HG03064 (cell line): ENCODE data around the gene KRT23.

Experiments used
- ATAC-seq: cut with Tn5 transposase; IDR thresholded peaks from one replicate; pipeline ENCODE4 v1.9.1; 2021; ENCODE audit warnings: low read depth; ENCODE audit not compliant: unreplicated experiment

KRT23 gene, protein sequence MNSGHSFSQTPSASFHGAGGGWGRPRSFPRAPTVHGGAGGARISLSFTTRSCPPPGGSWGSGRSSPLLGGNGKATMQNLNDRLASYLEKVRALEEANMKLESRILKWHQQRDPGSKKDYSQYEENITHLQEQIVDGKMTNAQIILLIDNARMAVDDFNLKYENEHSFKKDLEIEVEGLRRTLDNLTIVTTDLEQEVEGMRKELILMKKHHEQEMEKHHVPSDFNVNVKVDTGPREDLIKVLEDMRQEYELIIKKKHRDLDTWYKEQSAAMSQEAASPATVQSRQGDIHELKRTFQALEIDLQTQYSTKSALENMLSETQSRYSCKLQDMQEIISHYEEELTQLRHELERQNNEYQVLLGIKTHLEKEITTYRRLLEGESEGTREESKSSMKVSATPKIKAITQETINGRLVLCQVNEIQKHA

DNA sequence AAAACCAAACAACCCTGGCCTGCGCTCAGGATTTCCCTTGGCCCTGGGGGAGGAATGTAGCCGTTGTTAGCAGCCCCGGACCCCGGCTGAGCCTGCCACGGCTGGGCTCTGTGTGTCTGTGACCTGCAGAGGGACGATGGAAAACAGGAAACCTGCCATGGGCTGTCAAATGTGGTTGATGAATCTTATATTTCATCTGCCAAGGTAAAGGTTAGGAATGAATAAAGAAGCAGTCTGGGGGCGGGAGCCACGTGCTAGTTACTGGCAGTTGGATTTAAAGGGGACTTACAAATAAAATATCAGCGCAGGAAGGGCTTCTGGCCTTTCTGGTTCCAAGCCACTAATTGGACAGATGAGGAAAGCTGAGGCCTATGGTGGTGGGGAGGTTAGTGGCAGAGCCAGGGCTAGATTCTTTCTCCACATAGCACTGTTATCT is at the start of gene KRT23:
Gene KRT23, minus strand, starts transcription at position 263 of the 436 bp plus-strand sequence. CDS start 1,043 bp downstream, outside the sequence.
- ATAC-seq, result no peak

DNA sequence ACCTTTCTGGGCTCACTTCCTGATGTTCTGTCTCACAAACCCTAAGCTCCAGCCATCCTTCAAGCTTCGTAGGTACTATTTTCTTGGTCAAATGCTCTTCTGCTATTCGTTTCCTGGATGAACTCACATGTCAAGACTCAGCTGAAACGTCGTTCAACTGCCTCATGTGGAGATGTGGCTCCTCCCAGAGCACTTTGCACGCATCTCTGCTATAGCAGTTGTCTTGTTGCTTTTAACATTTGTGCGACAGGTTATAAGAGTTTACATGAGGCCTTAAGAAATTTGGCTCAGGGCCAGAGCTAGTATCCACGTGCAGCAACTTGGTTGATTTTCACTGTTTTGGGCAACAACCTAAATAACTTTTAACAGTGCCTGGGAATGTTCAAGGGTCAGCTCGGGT is 49.5 kb upstream of the KRT23 start:
- ATAC-seq, result no peak

DNA sequence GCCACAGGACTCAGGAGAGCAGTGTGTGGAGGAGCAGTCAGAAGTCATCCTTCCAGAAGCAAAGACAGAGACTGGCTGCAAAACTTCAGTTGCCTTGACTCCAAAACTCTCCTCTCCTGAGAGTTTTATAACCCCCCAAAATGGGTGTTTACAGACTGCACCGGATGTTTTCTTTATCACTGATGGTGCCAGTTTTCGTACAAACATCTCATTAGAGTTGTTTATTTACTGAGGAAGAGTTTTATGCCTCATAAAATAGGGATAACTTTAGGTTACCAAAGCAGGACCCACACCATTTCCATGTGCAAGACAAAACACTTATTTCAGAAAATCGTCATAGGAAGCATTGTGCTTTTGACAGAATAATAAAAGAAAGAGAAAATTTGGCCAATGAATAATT is 46.8 kb upstream of the KRT23 start, which contains the start of gene KRT40:
Gene KRT40, minus strand, starts transcription at position 101 of the 400 bp plus-strand sequence. Its CDS starts 53 bp downstream, at position 48.
- ATAC-seq, result no peak

DNA sequence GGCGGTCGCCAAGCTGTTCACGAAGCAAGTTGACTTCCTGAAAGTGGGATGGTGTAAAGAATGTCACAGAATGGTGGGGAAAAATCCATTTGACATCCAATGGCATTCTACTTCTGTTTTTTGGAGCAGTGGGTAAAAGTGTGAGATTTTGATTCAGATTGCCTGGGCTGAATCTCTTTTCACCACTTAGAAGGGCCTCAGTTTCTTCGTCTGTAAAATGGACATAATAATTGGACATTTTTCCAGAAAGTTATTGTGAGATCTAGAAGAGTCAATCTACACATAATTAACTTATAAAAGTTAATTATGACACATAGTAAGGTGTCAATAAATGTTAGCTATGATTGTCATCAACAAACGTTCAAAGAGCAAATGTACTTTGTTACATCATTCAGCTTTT is 43.7 kb upstream of the KRT23 start:
- ATAC-seq, result no peak

DNA sequence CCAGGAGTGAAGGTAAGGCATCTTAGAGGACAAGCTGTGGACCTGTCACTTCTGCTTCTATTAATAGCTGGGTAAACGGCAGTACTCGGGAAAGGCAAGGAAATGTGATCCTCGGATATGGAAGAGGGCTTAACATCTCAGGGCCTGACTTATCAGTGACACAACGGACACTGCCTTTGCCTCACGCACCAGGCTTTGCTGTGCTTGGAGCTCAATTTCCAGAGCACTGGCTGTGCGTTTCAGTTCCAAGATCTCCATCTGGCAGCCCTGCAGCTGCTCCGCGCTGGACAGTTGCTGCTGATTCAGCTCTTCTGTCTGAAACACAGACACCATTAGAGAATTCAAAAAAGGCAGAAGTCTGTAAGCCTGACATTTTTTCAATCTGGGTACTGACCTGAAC is 43.1 kb upstream of the KRT23 start:
- no peak for ATAC-seq

DNA sequence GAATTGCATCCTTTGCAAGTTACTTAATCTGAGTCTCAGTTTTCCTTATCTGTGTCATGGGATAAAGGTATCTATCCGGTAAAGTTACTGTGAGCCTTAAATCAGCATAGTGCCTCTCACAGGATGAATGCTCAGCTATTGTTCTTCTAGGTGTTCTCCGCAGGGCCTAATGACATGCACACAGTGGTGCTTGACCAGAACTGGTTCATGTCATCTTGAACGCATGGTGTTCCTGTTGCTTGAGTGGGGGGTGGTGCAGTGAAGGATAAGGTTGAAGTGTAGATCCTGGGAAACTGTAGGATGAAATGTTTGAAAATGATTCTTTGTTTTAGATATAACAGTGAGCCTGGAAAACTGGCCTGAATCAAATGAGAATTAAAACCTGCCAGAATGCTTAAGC is 42.7 kb upstream of the KRT23 start:
- no peak for ATAC-seq

DNA sequence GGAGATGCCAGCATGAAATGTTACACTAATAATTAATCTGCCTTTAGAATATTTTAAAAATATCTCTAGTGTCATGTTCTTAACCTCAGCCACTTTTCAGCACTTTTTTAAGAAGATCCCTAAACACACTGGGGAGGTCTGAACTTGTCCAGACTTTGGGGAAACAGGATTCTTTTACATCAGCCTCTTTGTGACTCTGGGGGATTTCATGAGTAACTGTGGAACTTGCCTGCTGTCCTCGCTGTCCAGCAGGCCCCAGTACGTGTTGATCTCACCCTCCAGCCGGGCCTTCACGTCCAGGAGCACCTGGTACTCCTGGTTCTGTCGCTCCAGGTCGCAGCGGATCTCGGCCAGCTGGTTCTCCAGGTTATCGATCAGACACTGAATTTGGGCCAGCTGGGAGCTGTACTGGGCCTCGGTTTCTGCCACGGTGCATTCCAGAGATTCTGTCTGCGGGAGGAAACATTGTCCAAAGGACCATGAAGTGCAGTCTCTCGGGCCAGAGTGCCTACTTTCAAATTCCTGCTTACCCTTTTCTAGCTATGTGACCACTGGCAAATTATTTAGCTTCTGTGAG is 41.2 kb upstream of the KRT23 start:
- no peak for ATAC-seq

DNA sequence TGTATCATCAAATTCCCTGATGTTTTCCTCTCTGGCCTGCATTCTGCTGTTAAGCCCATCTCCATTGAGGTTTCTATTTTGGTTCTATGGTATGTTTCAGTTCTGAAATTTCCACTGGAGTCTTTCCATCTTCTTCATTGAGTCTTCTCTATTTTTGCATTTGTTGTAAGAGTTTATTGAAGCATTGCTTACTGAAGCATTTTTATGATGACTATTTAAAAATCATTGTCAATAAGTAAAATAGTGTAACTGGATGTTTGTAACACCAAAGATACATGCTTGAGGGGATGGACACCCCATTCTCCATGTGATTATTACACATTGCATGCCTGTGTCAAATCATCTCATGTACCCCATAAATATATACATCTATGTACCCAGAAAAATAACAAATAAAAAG is 38.1 kb upstream of the KRT23 start:
- no peak for ATAC-seq

DNA sequence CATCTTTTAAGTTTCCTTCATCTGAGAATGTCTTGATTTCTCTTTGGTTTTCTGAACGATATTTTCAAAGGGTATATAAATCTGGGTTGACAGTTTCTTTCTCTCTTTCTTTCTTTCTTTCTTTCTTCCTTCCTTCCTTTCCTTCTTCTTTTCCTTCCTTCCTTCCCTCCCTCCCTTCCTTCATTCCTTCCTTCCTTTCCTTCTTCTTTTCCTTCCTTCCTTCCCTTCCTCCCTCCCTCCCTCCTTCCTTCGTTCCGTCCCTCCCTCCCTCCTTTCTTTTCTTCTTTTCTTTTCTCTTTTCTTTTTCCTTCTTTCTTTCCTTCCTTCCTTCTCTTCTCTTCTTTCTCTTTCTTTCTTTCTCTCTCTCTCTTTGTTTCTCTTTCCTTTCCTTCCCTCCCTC is 36.9 kb upstream of the KRT23 start:
- no peak for ATAC-seq

DNA sequence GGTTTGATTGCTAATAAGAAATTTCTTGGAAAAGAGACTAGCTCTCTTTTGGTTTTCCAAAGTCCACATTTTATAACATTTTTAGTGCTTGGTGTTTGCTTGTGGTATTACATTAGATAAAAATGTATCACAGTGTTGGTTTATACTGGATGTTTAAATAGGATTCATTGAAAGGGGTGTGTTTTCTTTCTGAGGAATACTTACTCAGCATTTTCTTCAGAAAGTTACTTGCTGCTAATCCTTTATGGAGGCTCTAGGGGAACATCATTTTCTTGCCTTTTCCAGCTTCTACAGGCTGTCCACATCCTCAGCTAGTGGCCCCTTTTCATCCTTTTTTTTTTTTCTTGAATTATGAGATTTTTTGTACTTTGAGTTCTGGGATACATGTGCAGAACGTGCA is 30.1 kb upstream of the KRT23 start:
- ATAC-seq, result no peak

DNA sequence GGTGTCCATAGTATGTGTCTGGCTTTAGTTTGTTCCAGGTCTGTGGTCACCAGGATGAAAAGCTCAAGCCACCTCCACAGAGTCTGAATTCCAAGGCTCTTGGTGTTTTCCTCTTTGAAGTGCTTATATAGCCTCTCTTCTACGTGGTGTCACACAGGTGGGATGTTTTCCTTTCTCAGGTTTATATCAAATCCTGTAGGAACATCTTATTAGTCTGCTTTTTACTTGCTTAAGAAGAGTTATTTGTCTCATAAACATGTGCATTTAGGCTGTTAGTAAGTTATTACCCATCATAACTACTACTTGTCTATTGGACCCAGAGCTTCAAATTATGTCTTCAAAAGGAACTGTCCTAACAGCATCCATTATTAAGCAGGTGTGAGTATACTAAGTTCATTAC is 29.4 kb upstream of the KRT23 start, which contains the start of gene KRT39:
Gene KRT39, minus strand, starts transcription at position 101 of the 400 bp plus-strand sequence. Its CDS starts 92 bp downstream, at position 9.
- ATAC-seq, result no peak

DNA sequence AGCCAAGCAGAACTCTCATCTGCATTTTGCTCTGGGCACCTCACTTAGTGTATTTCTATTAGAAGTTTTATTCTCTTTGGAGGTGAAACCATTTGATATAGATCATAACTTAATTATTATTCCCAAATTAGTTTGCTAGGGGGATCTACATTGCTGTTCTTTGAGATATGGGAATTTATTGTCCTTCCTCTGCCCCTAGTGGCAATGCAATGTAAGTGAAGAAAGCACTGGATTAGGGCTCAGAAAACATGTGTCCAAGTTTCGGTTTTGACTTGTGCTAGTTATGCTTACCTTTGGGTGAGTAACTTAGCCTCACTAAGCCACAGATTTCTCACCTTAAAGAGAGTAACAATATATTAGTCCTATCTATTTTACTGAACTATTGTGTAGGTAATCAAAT is 26.4 kb upstream of the KRT23 start:
- no peak for ATAC-seq

DNA sequence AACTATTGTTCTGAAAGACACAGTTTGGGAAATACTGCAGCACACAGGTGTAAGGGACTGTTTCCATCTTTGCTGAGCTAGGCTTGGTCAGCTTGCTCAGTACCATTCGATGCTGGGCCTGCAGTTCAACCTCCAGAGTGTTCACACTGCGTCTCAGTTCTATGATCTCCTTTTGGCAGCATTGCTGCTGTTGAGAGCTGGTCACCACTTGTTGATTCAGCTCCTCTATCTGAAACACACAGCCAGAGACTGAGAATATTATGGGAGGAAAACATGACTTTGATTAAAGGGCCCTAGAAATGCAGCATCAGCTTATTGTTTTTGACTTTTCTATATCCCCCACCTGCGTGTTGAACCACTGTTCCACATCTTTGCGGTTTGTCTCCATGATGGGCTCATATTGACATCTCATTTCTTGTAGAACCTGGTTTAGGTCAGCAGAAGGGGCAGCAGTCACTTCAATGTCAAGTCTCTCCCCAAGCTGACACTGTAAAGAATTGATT is 24.7 kb upstream of the KRT23 start:
- ATAC-seq, result no peak

DNA sequence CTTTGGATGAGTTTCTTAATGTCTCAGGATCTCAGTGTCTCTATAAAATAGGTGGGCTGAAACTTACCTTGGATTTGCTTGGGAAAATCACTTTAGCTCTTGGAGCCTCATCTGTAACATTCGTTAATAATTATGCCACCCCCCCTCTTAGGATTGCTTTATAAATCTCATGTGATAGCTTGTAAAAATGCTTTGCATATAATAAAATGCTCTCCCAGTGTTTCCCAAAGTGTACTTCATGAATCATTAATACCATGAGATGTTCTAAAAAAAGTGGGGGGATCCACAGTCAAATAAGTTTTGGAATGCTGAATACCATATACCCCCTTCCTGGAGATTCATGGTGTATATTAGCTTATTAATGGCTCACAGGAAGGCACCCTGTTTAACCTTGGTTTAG is 24.1 kb upstream of the KRT23 start:
- no peak for ATAC-seq

DNA sequence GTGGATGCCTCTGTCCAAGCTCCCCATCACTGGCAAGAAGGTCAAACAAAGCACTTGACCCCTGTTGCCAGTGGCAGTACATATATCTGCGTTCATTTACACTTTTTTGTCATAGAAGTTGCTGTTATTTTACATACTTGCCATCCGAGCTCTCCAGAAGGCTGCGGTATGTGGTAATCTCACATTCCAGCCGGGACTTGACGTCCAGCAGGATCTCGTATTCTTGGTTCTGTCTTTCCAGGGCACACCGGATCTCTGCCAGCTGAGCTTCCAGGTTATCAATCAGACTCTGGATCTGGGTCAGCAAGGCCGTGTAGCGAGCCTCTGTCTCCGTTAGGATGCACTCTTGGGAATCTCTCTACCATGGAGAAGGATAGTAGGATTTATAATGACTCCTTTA is 22.7 kb upstream of the KRT23 start:
- ATAC-seq, result no peak

DNA sequence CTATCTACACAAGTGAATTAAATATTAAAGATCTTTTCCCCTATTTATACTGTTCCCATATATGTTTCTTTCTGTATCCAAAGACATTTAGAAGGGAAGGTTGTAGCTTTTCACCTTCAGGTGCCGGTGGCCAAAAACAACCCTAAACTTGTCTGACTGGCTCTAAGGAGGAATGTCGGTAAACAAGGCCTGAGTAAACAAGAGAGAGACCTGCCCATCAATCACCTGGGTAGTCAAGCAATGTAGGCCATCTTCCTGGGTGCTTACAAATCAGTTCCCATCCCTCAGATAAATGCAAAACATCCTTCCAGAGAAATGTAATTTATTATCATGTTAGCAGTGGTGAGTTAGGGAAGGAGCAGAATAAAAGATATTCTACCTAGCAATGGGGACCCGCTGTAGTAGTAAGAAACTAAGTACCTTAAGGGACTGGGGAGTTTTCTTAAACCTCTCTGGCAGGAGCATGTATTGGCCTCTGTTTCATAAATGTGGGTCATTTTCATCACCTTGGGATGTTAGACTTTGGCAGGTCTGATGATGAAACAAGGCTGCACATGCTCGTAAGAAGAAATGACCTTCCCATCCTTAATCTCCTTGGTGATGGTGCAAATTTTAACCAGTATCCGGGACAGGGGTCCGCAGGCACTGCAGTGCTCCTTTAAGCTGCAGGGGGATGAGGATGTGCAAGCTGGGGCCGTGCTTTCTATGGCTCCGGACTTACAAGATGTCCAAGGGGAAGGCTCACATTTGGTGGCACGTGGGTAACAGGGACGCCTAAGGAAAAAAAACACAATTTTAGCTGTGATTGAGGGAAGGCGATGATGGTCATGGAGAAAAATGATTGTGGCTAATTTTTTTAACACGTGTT is 20.9 kb upstream of the KRT23 start:
- no peak for ATAC-seq

DNA sequence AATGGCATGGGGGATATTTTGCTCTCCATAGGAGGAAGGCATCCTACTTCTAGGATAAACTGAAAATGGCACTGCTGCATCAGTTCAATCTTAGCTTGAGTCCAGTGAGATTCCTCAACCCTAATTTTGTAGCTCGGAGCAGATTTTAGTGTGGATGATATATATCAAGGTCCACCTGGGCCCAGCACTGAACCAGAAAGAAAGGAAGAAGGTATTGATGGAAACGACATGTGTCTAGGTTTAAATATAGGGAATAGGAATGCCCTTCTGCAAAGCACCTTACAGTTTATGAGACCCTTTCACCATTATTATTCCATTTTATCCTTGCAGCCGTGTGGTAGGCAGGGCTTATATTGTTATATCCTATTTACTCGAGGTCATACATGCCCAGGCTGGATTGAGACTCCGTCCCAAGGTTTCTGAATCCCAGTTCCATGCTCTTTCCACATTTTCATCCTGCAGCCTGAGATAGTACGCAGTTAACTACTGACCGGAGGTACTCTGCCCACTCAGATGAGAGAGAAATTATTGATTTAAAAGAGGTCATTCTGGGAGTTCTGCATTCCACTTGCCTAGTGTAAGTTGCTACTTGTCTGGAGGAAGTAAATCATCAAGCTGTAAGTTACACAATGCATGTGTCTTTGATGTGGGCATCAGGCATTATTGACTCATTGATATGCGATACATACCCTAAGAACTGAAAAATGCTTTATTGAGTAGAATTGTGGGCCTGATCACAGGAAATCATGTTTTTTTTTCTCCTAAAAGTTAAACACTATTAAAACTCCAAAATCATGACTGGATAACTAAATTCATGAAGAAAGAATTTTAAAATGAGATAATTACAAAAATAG is 19.2 kb upstream of the KRT23 start:
- ATAC-seq, result no peak

DNA sequence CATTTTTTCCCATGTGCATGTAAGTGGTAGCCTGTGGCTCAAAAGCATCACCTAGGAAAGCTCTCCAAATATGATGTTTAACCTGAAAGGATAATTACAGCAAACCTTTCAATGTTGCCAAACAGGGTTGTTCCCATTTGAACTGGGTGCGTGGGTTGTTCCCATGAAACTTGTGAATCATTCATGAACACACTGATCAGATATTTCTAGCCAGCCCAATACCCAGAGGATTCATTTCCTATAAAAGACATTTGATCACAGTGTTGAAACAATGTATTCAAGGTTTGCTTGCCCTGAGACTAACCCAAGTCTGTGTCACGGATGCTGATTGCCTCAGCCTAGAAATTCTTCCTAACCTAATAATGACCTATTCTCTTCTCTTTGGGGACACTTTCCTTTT is 16.4 kb upstream of the KRT23 start:
- ATAC-seq, result no peak

DNA sequence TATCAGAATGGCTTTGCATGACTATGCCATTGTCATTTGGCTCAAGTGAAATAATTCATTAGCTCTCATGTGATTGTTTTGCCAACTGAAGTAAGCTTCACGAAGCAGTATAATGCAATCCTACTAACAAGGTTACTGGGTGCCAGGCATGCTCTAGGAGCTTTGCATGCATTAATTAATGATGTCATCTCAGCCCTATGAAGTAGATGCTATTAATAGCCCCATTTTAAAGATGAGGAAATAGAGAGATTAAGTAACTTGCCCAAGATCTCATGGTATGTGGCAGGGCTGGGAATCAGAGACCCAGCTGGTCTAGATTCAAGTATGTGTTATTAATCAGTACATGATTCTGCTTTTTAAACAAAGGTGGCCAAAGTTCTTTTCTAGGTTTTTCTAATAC is 15.2 kb upstream of the KRT23 start:
- ATAC-seq, result no peak

DNA sequence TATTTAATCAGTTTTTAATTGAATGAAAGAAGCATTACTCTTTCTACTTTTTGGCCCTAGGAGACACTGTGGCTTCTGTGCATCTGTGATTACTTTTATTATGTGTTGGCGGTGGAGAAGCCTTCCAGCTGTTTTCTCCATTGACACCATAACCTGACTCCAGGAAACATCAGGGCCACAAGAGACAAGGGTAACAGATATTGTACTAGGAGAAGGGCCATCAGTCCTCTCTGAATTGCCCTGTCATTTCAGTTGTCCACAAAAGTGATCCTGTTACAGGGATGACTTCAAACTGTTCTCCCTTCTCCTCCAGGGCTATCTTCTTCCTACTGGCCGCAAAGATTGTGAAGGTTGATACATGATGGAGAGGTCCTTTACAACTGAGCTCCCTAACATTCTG is 14.7 kb upstream of the KRT23 start:
- no peak for ATAC-seq
